Measurements from ENCODE around the gene ELAC2.

Gene ELAC2

GRCh38 chr17:13054666-13055065 is 36.8 kb upstream of the ELAC2 start:
- no peak overlapping the region for H2BK15ac ChIP-seq (ENCODE audit: low read depth, poor library complexity, severe bottlenecking)
- H3K4me2 ChIP-seq (ENCODE audit: low read length, poor library complexity, severe bottlenecking), result no peak overlapping the region
- no peak overlapping the region for H3K27ac ChIP-seq (ENCODE audit: low read length, poor library complexity, severe bottlenecking)
- no peaks in the 10 kb centered on the region for H3K79me1 ChIP-seq (replicated peaks; ENCODE audit: low read length, poor library complexity, severe bottlenecking)
- H2AFZ ChIP-seq (ENCODE audit: low read depth, low read length), result no peak overlapping the region
- H3K36me3 ChIP-seq (ENCODE audit: control insufficient read depth in 1 of 2, insufficient read depth in 2 of 2, low read depth in 1 of 2, low read length in 2 of 2), result no peaks in the 10 kb centered on the region
- no peak overlapping the region for H3K18ac ChIP-seq (ENCODE audit: low read depth in 1 of 2, low read length in 2 of 2)
- no peaks in the 10 kb centered on the region for H3K9me3 ChIP-seq (ENCODE audit: control insufficient read depth, low read length)
- H4K8ac ChIP-seq (ENCODE audit: low read length), result no peak overlapping the region
- H2BK120ac ChIP-seq (ENCODE audit: low read depth, low read length), result no peak overlapping the region
- H3K4ac ChIP-seq (ENCODE audit: low read depth in 1 of 2, low read length in 2 of 2), result no peak overlapping the region
- H3K23ac ChIP-seq (ENCODE audit: low read length in 2 of 2), result no peak overlapping the region
- no peak overlapping the region for H3K14ac ChIP-seq (ENCODE audit: low read length in 2 of 2)
- H3K27me3 ChIP-seq (ENCODE audit: control insufficient read depth in 1 of 2, insufficient read depth in 1 of 2, low read length in 2 of 2), result peaks cover 0 to 30% of the 10 kb centered on the region in 2 experiments
- no peak overlapping the region for H3K4me3 ChIP-seq (ENCODE audit: insufficient read depth in 1 of 2, low read depth in 1 of 2, low read length in 2 of 2)
- no peak for DNase-seq
- no peak overlapping the region for H3K9ac ChIP-seq (ENCODE audit: low read length)
- no peak overlapping the region for H2BK12ac ChIP-seq (ENCODE audit: low read length in 2 of 2)
- no peak overlapping the region for H4K91ac ChIP-seq (ENCODE audit: low read length)
- no peak overlapping the region for H2AK5ac ChIP-seq (ENCODE audit: low read length, severe bottlenecking)
- WGBS, result 48% methylated on average over 3 of the region's 5 CpGs
- no peaks in the 10 kb centered on the region for H3K4me1 ChIP-seq (ENCODE audit: control insufficient read depth, insufficient read depth, low read depth, low read length)
- no peak overlapping the region for H2BK5ac ChIP-seq (ENCODE audit: low read depth, low read length, poor library complexity, severe bottlenecking)

GRCh38 chr17:13051915-13052314 is 34.1 kb upstream of the ELAC2 start:
- Histone ChIP-seq H3K23ac (ENCODE audit: low read length in 2 of 2) (no peak overlapping the region), H3K9ac (ENCODE audit: low read length) (no peak overlapping the region), H4K91ac (ENCODE audit: low read length) (no peak overlapping the region), H2BK120ac (ENCODE audit: low read depth, low read length) (no peak overlapping the region), H4K8ac (ENCODE audit: low read length) (no peak overlapping the region), H3K9me3 (ENCODE audit: control insufficient read depth, low read length) (no peaks in the 10 kb centered on the region), H2BK15ac (ENCODE audit: low read depth, poor library complexity, severe bottlenecking) (no peak overlapping the region), H3K27ac (ENCODE audit: low read length, poor library complexity, severe bottlenecking) (no peak overlapping the region), H3K18ac (ENCODE audit: low read depth in 1 of 2, low read length in 2 of 2) (no peak overlapping the region), H2BK12ac (ENCODE audit: low read length in 2 of 2) (no peak overlapping the region), H3K79me1 (replicated peaks; ENCODE audit: low read length, poor library complexity, severe bottlenecking) (no peaks in the 10 kb centered on the region), H3K4me2 (ENCODE audit: low read length, poor library complexity, severe bottlenecking) (no peak overlapping the region), H3K27me3 (ENCODE audit: control insufficient read depth in 1 of 2, insufficient read depth in 1 of 2, low read length in 2 of 2) (peaks cover 0 to 46% of the 10 kb centered on the region in 2 experiments), H3K4me3 (ENCODE audit: insufficient read depth in 1 of 2, low read depth in 1 of 2, low read length in 2 of 2) (no peak overlapping the region), H2AFZ (ENCODE audit: low read depth, low read length) (no peak overlapping the region), H2AK5ac (ENCODE audit: low read length, severe bottlenecking) (no peak overlapping the region), H3K4ac (ENCODE audit: low read depth in 1 of 2, low read length in 2 of 2) (no peak overlapping the region), H3K14ac (ENCODE audit: low read length in 2 of 2) (no peak overlapping the region), H3K4me1 (ENCODE audit: control insufficient read depth, insufficient read depth, low read depth, low read length) (no peaks in the 10 kb centered on the region), H3K36me3 (ENCODE audit: control insufficient read depth in 1 of 2, insufficient read depth in 2 of 2, low read depth in 1 of 2, low read length in 2 of 2) (no peaks in the 10 kb centered on the region), H2BK5ac (ENCODE audit: low read depth, low read length, poor library complexity, severe bottlenecking) (no peak overlapping the region)
- WGBS, result 81% methylated on average over 3 of the region's 4 CpGs
- no peak for DNase-seq

GRCh38 chr17:13047011-13047606 is 29.3 kb upstream of the ELAC2 start:
- H3K4me2 ChIP-seq (ENCODE audit: low read length, poor library complexity, severe bottlenecking), result no peak overlapping the region
- H3K23ac ChIP-seq (ENCODE audit: low read length in 2 of 2), result no peak overlapping the region
- DNase-seq, result no peak
- H3K79me1 ChIP-seq (replicated peaks; ENCODE audit: low read length, poor library complexity, severe bottlenecking), result no peaks in the 10 kb centered on the region
- no peak overlapping the region for H2BK5ac ChIP-seq (ENCODE audit: low read depth, low read length, poor library complexity, severe bottlenecking)
- H2BK120ac ChIP-seq (ENCODE audit: low read depth, low read length), result no peak overlapping the region
- no peak overlapping the region for H3K9ac ChIP-seq (ENCODE audit: low read length)
- H3K14ac ChIP-seq (ENCODE audit: low read length in 2 of 2), result no peak overlapping the region
- H2BK15ac ChIP-seq (ENCODE audit: low read depth, poor library complexity, severe bottlenecking), result no peak overlapping the region
- no peaks in the 10 kb centered on the region for H3K9me3 ChIP-seq (ENCODE audit: control insufficient read depth, low read length)
- no peaks in the 10 kb centered on the region for H3K36me3 ChIP-seq (ENCODE audit: control insufficient read depth in 1 of 2, insufficient read depth in 2 of 2, low read depth in 1 of 2, low read length in 2 of 2)
- no peak overlapping the region for H3K4ac ChIP-seq (ENCODE audit: low read depth in 1 of 2, low read length in 2 of 2)
- no peak overlapping the region for H4K91ac ChIP-seq (ENCODE audit: low read length)
- 73% methylated on average over 16 of the region's 16 CpGs for WGBS
- H2AK5ac ChIP-seq (ENCODE audit: low read length, severe bottlenecking), result no peak overlapping the region
- H4K8ac ChIP-seq (ENCODE audit: low read length), result no peak overlapping the region
- H2AFZ ChIP-seq (ENCODE audit: low read depth, low read length), result no peak overlapping the region
- peaks cover 0 to 37% of the 10 kb centered on the region in 2 experiments for H3K27me3 ChIP-seq (ENCODE audit: control insufficient read depth in 1 of 2, insufficient read depth in 1 of 2, low read length in 2 of 2)
- no peaks in the 10 kb centered on the region for H3K4me1 ChIP-seq (ENCODE audit: control insufficient read depth, insufficient read depth, low read depth, low read length)
- H3K27ac ChIP-seq (ENCODE audit: low read length, poor library complexity, severe bottlenecking), result no peak overlapping the region
- H2BK12ac ChIP-seq (ENCODE audit: low read length in 2 of 2), result no peak overlapping the region
- no peak overlapping the region for H3K18ac ChIP-seq (ENCODE audit: low read depth in 1 of 2, low read length in 2 of 2)
- H3K4me3 ChIP-seq (ENCODE audit: insufficient read depth in 1 of 2, low read depth in 1 of 2, low read length in 2 of 2), result no peak overlapping the region

- no peaks in the 10 kb centered on the region for H3K36me3 ChIP-seq (ENCODE audit: control insufficient read depth in 1 of 2, insufficient read depth in 2 of 2, low read depth in 1 of 2, low read length in 2 of 2)
- H3K79me1 ChIP-seq (replicated peaks; ENCODE audit: low read length, poor library complexity, severe bottlenecking), result no peaks in the 10 kb centered on the region
- H3K4me3 ChIP-seq (ENCODE audit: insufficient read depth in 1 of 2, low read depth in 1 of 2, low read length in 2 of 2), result no peak overlapping the region
- no peak for DNase-seq
- no peak overlapping the region for H2BK15ac ChIP-seq (ENCODE audit: low read depth, poor library complexity, severe bottlenecking)
- no peak overlapping the region for H2AK5ac ChIP-seq (ENCODE audit: low read length, severe bottlenecking)
- 87% methylated on average over 12 of the region's 12 CpGs for WGBS
- no peak overlapping the region for H2BK120ac ChIP-seq (ENCODE audit: low read depth, low read length)
- no peaks in the 10 kb centered on the region for H3K4me1 ChIP-seq (ENCODE audit: control insufficient read depth, insufficient read depth, low read depth, low read length)
- H4K91ac ChIP-seq (ENCODE audit: low read length), result no peak overlapping the region
- no peak overlapping the region for H4K8ac ChIP-seq (ENCODE audit: low read length)
- H3K4ac ChIP-seq (ENCODE audit: low read depth in 1 of 2, low read length in 2 of 2), result no peak overlapping the region
- H2BK5ac ChIP-seq (ENCODE audit: low read depth, low read length, poor library complexity, severe bottlenecking), result no peak overlapping the region
- no peak overlapping the region for H3K9ac ChIP-seq (ENCODE audit: low read length)
- H3K27ac ChIP-seq (ENCODE audit: low read length, poor library complexity, severe bottlenecking), result no peak overlapping the region
- H3K4me2 ChIP-seq (ENCODE audit: low read length, poor library complexity, severe bottlenecking), result no peak overlapping the region
- no peak overlapping the region for H2BK12ac ChIP-seq (ENCODE audit: low read length in 2 of 2)
- no peaks in the 10 kb centered on the region for H3K9me3 ChIP-seq (ENCODE audit: control insufficient read depth, low read length)
- no peak overlapping the region for H3K18ac ChIP-seq (ENCODE audit: low read depth in 1 of 2, low read length in 2 of 2)
- no peak overlapping the region for H3K14ac ChIP-seq (ENCODE audit: low read length in 2 of 2)
- no peak overlapping the region for H2AFZ ChIP-seq (ENCODE audit: low read depth, low read length)
- H3K27me3 ChIP-seq (ENCODE audit: control insufficient read depth in 1 of 2, insufficient read depth in 1 of 2, low read length in 2 of 2), result peaks cover 0 to 30% of the 10 kb centered on the region in 2 experiments
- no peak overlapping the region for H3K23ac ChIP-seq (ENCODE audit: low read length in 2 of 2)
Observed at GRCh38 chr17:13046361-13046760, 28.5 kb upstream of the ELAC2 start.
